Calu3 (cell line): ENCODE data around the gene IL17RC. TPM values are rescaled to one million over a fixed set of nuclear protein-coding genes. Genes with fewer than 3 reads are reported as not detected.

Experiments
- Bru-seq: library from RNA; stranded (reverse); fragments of 400-500 nt; gene quantifications from one replicate; lab custom pipeline; 2021; lab: Mats Ljungman, UMichigan
- BruChase-seq, 2 experiments: library from RNA; stranded (reverse); fragments of 400-500 nt; gene quantifications; one replicate each; lab custom pipeline; 2021; lab: Mats Ljungman, UMichigan
- BruUV-seq: library from RNA; stranded (reverse); fragments of 400-500 nt; replicated peaks from 2 replicates; lab custom pipeline; 2021; lab: Mats Ljungman, UMichigan
- CTCF ChIA-PET: fragments of 300-600 bp; sonication (Branson Sonifier 250); formaldehyde crosslinking; loops from one replicate; lab custom pipeline; 2022; ENCODE audit warnings: antibody characterized with exemption; lab: Charles Lee
- DNase-seq: peaks from one replicate; pipeline ENCODE4 v3.0.0; 2022
- H3K27ac Mint-ChIP-seq: one replicate; pipeline ENCODE4 v1.8.0; 2022; ENCODE audit warnings: mixed read lengths; ENCODE audit not compliant: unreplicated experiment
- H3K27me3 Mint-ChIP-seq: one replicate; pipeline ENCODE4 v1.8.0; 2022; ENCODE audit warnings: mixed read lengths; ENCODE audit not compliant: unreplicated experiment
- H3K36me3 Mint-ChIP-seq: one replicate; pipeline ENCODE4 v1.8.0; 2022; ENCODE audit warnings: mild to moderate bottlenecking, moderate library complexity, mixed read lengths; ENCODE audit not compliant: insufficient read depth, unreplicated experiment
- H3K4me1 Mint-ChIP-seq: one replicate; pipeline ENCODE4 v1.8.0; 2022; ENCODE audit warnings: mild to moderate bottlenecking, low read depth, mixed read lengths; ENCODE audit not compliant: unreplicated experiment
- H3K4me3 Mint-ChIP-seq: one replicate; pipeline ENCODE4 v1.8.0; 2022; ENCODE audit warnings: mild to moderate bottlenecking, low read depth, moderate library complexity, mixed read lengths; ENCODE audit not compliant: unreplicated experiment
- H3K9me3 Mint-ChIP-seq: one replicate; pipeline ENCODE4 v1.8.0; 2022; ENCODE audit warnings: low read depth, mixed read lengths; ENCODE audit not compliant: unreplicated experiment
- intact Hi-C: fragments of 100-400 bp; cut with micrococcal nuclease; formaldehyde crosslinking; loops from one replicate; pipeline ENCODE4 v1.10.0; 2022; ENCODE audit not compliant: unreplicated experiment
- long read RNA-seq: library from polyadenylated mRNA; stranded (forward); transcript quantifications from one replicate; pipeline ENCODE4 v2.0.0, GENCODE V29; 2022
- total RNA-seq: library from RNA; stranded (reverse); gene quantifications from 2 replicates; pipeline ENCODE4 v1.2.3, GENCODE V29; 2022
- TF ChIP-seq, protein P1 (sequence below): fragments of 200-600 bp; IDR thresholded peaks from one replicate; pipeline ENCODE4 v1.8.0; 2022; ENCODE audit warnings: antibody characterized with exemption; ENCODE audit not compliant: unreplicated experiment

The IL17RC gene, protein sequence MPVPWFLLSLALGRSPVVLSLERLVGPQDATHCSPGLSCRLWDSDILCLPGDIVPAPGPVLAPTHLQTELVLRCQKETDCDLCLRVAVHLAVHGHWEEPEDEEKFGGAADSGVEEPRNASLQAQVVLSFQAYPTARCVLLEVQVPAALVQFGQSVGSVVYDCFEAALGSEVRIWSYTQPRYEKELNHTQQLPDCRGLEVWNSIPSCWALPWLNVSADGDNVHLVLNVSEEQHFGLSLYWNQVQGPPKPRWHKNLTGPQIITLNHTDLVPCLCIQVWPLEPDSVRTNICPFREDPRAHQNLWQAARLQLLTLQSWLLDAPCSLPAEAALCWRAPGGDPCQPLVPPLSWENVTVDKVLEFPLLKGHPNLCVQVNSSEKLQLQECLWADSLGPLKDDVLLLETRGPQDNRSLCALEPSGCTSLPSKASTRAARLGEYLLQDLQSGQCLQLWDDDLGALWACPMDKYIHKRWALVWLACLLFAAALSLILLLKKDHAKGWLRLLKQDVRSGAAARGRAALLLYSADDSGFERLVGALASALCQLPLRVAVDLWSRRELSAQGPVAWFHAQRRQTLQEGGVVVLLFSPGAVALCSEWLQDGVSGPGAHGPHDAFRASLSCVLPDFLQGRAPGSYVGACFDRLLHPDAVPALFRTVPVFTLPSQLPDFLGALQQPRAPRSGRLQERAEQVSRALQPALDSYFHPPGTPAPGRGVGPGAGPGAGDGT
- total RNA-seq = 19.1 and 24.7 TPM in 2 replicates
- Bru-seq, nascent RNA = percentile 42 among the genes with signal in this experiment
- percentile 47 among the genes with signal in this experiment for BruChase-seq, experiment 1, labeled RNA remaining after a 6-hour chase
- BruChase-seq, experiment 2, labeled RNA remaining after a 2-hour chase = percentile 49 among the genes with signal in this experiment
- long read RNA-seq, partial matches to known transcripts = 0 of 8 reads
- long read RNA-seq, other reads (novel, unspliced or antisense) = 5 of 8 reads

DNA sequence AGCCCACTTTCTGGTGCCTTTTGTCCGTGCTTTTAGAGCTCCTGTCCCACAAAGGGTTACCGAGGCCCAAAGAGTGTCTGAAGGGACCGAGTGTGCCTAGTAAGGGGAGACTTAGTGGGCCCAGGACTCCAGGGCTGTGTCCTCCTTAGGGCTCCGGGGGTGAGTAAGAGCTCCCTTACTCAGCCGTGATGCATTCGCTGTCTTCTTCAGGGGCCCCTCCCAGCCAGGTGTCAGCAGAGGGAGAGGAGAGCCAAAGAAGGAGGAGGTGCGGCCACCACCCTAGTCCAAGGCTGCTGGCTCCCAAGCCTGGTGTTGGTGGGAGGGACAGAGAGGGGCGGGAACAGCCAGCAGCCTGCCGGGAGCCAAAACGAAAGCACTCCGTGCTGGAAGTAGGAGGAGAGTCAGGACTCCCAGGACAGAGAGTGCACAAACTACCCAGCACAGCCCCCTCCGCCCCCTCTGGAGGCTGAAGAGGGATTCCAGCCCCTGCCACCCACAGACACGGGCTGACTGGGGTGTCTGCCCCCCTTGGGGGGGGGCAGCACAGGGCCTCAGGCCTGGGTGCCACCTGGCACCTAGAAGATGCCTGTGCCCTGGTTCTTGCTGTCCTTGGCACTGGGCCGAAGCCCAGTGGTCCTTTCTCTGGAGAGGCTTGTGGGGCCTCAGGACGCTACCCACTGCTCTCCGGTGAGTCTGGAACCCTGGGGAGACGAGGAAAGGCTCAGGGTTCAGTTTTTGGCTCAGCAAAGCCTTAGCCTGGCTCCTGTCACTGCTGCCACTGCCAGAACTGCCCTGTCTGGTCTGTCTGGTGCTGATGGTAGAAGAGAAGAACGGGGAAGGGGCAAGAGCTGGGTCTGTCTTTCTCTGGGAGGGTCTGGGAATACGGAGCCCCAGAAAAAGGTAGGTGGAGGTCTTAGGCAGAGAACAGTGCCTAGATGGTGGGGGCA lies at the start of gene IL17RC:
Gene IL17RC, plus strand, starts transcription at position 365 of the 947 bp plus-strand sequence. Its CDS starts 218 bp downstream, at position 583.
- CTCF ChIA-PET = interaction anchor here (0.6 to 1.7 kb wide), 7 partner anchors 9 to 225 kb away, joined by 3 to 5 read pairs (median 3); partner anchors contain the start of gene VHL
- Mint-ChIP-seq H3K4me1 (peaks cover 9% of the 10 kb centered on the region), H3K36me3 (peaks cover 15% of the 10 kb centered on the region), H3K27ac (peak within 1 kb of the TSS; percentile 27), H3K9me3 (no peaks in the 10 kb centered on the region), H3K4me3 (peak within 1 kb of the TSS; percentile 69), H3K27me3 (no peaks in the 10 kb centered on the region)
- TF ChIP-seq, protein P1, sequence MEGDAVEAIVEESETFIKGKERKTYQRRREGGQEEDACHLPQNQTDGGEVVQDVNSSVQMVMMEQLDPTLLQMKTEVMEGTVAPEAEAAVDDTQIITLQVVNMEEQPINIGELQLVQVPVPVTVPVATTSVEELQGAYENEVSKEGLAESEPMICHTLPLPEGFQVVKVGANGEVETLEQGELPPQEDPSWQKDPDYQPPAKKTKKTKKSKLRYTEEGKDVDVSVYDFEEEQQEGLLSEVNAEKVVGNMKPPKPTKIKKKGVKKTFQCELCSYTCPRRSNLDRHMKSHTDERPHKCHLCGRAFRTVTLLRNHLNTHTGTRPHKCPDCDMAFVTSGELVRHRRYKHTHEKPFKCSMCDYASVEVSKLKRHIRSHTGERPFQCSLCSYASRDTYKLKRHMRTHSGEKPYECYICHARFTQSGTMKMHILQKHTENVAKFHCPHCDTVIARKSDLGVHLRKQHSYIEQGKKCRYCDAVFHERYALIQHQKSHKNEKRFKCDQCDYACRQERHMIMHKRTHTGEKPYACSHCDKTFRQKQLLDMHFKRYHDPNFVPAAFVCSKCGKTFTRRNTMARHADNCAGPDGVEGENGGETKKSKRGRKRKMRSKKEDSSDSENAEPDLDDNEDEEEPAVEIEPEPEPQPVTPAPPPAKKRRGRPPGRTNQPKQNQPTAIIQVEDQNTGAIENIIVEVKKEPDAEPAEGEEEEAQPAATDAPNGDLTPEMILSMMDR = no peak
- intact Hi-C loops = no loop called here
- BruUV-seq = TSS peak; percentile 25
- DNase-seq = peak; percentile 80

DNA sequence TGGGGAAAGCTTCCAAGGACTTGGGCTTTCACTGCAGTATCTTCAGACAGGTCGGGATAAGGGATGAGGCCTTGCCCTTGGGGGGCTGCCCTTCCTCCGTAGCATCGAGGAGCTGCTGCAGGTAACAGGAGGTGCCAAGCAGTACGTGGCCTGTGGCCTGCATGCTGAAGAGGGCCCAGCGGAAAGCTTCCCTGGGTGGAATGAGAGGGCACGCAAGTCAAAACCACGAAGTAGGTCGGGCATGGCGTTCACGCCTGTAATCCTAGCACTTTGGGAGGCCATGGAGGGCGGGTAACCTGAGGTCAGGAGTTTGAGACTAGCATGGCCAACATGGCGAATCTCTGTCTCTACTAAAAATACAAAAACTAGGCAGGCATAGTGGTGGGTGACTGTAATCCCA lies 49.8 kb upstream of the IL17RC start:
- Mint-ChIP-seq H3K27ac (no peak overlapping the region), H3K4me1 (no peaks in the 10 kb centered on the region), H3K36me3 (no peaks in the 10 kb centered on the region), H3K27me3 (no peaks in the 10 kb centered on the region), H3K4me3 (no peak overlapping the region), H3K9me3 (no peaks in the 10 kb centered on the region)
- TF ChIP-seq, protein P1 = no peak
- no TSS peak for BruUV-seq
- intact Hi-C loops = no loop called here
- CTCF ChIA-PET = no interaction called here
- no peak for DNase-seq

DNA sequence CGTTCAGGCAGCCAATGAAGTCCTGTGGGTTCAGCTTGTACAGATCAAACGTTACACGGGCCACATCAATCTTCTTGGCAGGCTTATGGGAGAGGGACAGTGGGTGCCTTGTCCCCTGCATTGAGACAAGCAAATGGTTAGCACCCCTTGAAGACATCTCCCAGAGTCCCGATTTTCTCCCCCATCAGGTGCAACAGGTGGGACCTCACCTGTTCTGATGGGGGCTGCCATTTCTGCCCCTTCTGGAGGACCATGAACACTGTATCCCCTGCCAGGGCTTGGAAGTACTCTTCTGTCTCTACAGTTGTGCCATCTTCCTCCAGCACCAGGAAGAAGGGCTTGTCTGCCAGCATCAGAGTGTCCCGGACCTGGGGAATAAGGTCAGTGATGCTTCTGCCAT lies 46.9 kb upstream of the IL17RC start:
- CTCF ChIA-PET = no interaction called here
- TF ChIP-seq, protein P1 = no peak
- intact Hi-C loops = no loop called here
- no peak for DNase-seq
- no peaks in the 10 kb centered on the region for H3K36me3 Mint-ChIP-seq
- no peaks in the 10 kb centered on the region for H3K27me3 Mint-ChIP-seq
- no TSS peak for BruUV-seq
- H3K9me3 Mint-ChIP-seq = no peaks in the 10 kb centered on the region
- H3K4me3 Mint-ChIP-seq = no peak overlapping the region
- H3K4me1 Mint-ChIP-seq = no peaks in the 10 kb centered on the region
- H3K27ac Mint-ChIP-seq = no peak overlapping the region
